ENCODE results near the gene RIPOR3.

Gene RIPOR3

GRCh38 chr20:50674138-50674825 is 17.1 kb downstream of the RIPOR3 start:
- Histone ChIP-seq H3K27me3 (ENCODE audit: low read length) (no peaks in the 10 kb centered on the region), H3K9me3 (ENCODE audit: insufficient read depth, low read length) (no peaks in the 10 kb centered on the region), H3K79me2 (ENCODE audit: insufficient read depth, low read length) (no peaks in the 10 kb centered on the region), H3K36me3 (ENCODE audit: low read length) (no peaks in the 10 kb centered on the region), H3K9me2 (replicated peaks; ENCODE audit: insufficient read depth, low read length) (no peaks in the 10 kb centered on the region), H3F3A (ENCODE audit: insufficient read depth) (no peaks in the 10 kb centered on the region), H3K4me2 (ENCODE audit: low read depth, low read length, poor library complexity, severe bottlenecking) (no peak overlapping the region), H2AFZ (ENCODE audit: low read depth, low read length, severe bottlenecking) (no peak overlapping the region), H3K9ac (ENCODE audit: low read length) (no peak overlapping the region), H3K4me3 (ENCODE audit: insufficient read depth, low read length, poor library complexity, severe bottlenecking) (no peak overlapping the region), H4K20me1 (ENCODE audit: low read depth, low read length) (no peaks in the 10 kb centered on the region), H3K27ac (ENCODE audit: low read depth, low read length) (no peak overlapping the region)
- no peak for TF ChIP-seq EZH2phosphoT487 (conservative IDR thresholded peaks at IDR 0.05; ENCODE audit: low read length)
- TF ChIP-seq, protein P1, sequence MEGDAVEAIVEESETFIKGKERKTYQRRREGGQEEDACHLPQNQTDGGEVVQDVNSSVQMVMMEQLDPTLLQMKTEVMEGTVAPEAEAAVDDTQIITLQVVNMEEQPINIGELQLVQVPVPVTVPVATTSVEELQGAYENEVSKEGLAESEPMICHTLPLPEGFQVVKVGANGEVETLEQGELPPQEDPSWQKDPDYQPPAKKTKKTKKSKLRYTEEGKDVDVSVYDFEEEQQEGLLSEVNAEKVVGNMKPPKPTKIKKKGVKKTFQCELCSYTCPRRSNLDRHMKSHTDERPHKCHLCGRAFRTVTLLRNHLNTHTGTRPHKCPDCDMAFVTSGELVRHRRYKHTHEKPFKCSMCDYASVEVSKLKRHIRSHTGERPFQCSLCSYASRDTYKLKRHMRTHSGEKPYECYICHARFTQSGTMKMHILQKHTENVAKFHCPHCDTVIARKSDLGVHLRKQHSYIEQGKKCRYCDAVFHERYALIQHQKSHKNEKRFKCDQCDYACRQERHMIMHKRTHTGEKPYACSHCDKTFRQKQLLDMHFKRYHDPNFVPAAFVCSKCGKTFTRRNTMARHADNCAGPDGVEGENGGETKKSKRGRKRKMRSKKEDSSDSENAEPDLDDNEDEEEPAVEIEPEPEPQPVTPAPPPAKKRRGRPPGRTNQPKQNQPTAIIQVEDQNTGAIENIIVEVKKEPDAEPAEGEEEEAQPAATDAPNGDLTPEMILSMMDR (IDR thresholded peaks at IDR 0.05; ENCODE audit: insufficient read depth, low read length, poor library complexity, severe bottlenecking), result no peak

- H3K79me2 ChIP-seq (ENCODE audit: insufficient read depth, low read length), result no peaks in the 10 kb centered on the region
- H3K27ac ChIP-seq (ENCODE audit: low read depth, low read length), result no peak overlapping the region
- H3K4me3 ChIP-seq (ENCODE audit: insufficient read depth, low read length, poor library complexity, severe bottlenecking), result no peak overlapping the region
- H3K4me2 ChIP-seq (ENCODE audit: low read depth, low read length, poor library complexity, severe bottlenecking), result no peak overlapping the region
- no peaks in the 10 kb centered on the region for H3F3A ChIP-seq (ENCODE audit: insufficient read depth)
- H3K9me2 ChIP-seq (replicated peaks; ENCODE audit: insufficient read depth, low read length), result no peaks in the 10 kb centered on the region
- TF ChIP-seq, protein P1 (IDR thresholded peaks at IDR 0.05; ENCODE audit: insufficient read depth, low read length, poor library complexity, severe bottlenecking), result no peak
- no peak for TF ChIP-seq EZH2phosphoT487 (conservative IDR thresholded peaks at IDR 0.05; ENCODE audit: low read length)
- H4K20me1 ChIP-seq (ENCODE audit: low read depth, low read length), result no peaks in the 10 kb centered on the region
- no peak overlapping the region for H2AFZ ChIP-seq (ENCODE audit: low read depth, low read length, severe bottlenecking)
- no peaks in the 10 kb centered on the region for H3K9me3 ChIP-seq (ENCODE audit: insufficient read depth, low read length)
- H3K9ac ChIP-seq (ENCODE audit: low read length), result no peak overlapping the region
- H3K27me3 ChIP-seq (ENCODE audit: low read length), result no peaks in the 10 kb centered on the region
- H3K36me3 ChIP-seq (ENCODE audit: low read length), result no peaks in the 10 kb centered on the region
Observed at GRCh38 chr20:50673466-50674137, 17.7 kb downstream of the RIPOR3 start.

DNA sequence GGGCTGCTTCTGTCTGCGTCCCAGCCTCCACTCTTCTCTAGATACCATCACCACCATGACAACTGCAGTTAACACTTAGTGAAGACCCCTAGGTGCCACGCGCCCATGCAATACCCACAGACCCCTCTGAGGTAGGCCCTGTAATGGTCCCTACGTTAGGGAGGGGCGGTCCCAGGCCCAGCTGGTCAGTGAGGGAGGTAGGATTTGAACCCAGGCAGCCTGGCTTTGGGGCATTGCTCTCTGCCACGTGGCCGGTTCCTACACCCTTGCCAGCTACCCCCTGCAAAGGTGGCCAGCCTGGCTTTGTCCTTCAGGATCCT is 18.2 kb downstream of the RIPOR3 start:
- Histone ChIP-seq H3K9me2 (replicated peaks; ENCODE audit: insufficient read depth, low read length) (no peaks in the 10 kb centered on the region), H3K9ac (ENCODE audit: low read length) (no peak overlapping the region), H3K79me2 (ENCODE audit: insufficient read depth, low read length) (no peaks in the 10 kb centered on the region), H3K9me3 (ENCODE audit: insufficient read depth, low read length) (no peaks in the 10 kb centered on the region), H3K27ac (ENCODE audit: low read depth, low read length) (no peak overlapping the region), H2AFZ (ENCODE audit: low read depth, low read length, severe bottlenecking) (no peak overlapping the region), H3F3A (ENCODE audit: insufficient read depth) (no peaks in the 10 kb centered on the region), H4K20me1 (ENCODE audit: low read depth, low read length) (no peaks in the 10 kb centered on the region), H3K4me3 (ENCODE audit: insufficient read depth, low read length, poor library complexity, severe bottlenecking) (no peak overlapping the region), H3K4me2 (ENCODE audit: low read depth, low read length, poor library complexity, severe bottlenecking) (no peak overlapping the region), H3K36me3 (ENCODE audit: low read length) (no peaks in the 10 kb centered on the region), H3K27me3 (ENCODE audit: low read length) (no peaks in the 10 kb centered on the region)
- no peak for TF ChIP-seq EZH2phosphoT487 (conservative IDR thresholded peaks at IDR 0.05; ENCODE audit: low read length)
- TF ChIP-seq, protein P1 (IDR thresholded peaks at IDR 0.05; ENCODE audit: insufficient read depth, low read length, poor library complexity, severe bottlenecking), result no peak
